Activated CD4-positive, alpha-beta memory T cell treated with anti-CD3 and anti-CD28 coated beads for 36 hours (primary cell): ENCODE data around the gene PLPPR1. TPM values are rescaled to one million over a fixed set of nuclear protein-coding genes. Genes with fewer than 3 reads are reported as not detected.
"Not testable (repeated sequence)": the region's sequence is repeated elsewhere in the genome, so short reads cannot be mapped to it uniquely, and the experiment has no call there.

Source experiments
- CTCF ChIA-PET: fragments of 350-600 bp; sonication (Branson Sonifier 250); formaldehyde crosslinking; loops from one replicate; lab custom pipeline; 2021; ENCODE audit warnings: antibody characterized with exemption, inconsistent platforms; lab: Charles Lee
- POLR2A ChIA-PET: fragments of 350-600 bp; sonication (Branson Sonifier 250); formaldehyde crosslinking; loops from one replicate; lab custom pipeline; 2021; ENCODE audit warnings: antibody characterized with exemption; lab: Charles Lee
- DNase-seq: peaks from one replicate; pipeline ENCODE4 v3.0.0-alpha.2; 2020
- H3K27ac Mint-ChIP-seq: one replicate; pipeline ENCODE4 v1.8.0; 2021; ENCODE audit warnings: mixed read lengths
- H3K27me3 Mint-ChIP-seq: one replicate; pipeline ENCODE4 v1.8.0; 2021; ENCODE audit warnings: mixed read lengths
- H3K36me3 Mint-ChIP-seq: one replicate; pipeline ENCODE4 v1.8.0; 2021; ENCODE audit warnings: mixed read lengths
- H3K4me1 Mint-ChIP-seq: one replicate; pipeline ENCODE4 v1.8.0; 2021; ENCODE audit warnings: low read depth, mixed read lengths
- H3K4me3 Mint-ChIP-seq: one replicate; pipeline ENCODE4 v1.8.0; 2021; ENCODE audit warnings: mild to moderate bottlenecking, mixed read lengths
- H3K9me3 Mint-ChIP-seq: one replicate; pipeline ENCODE4 v1.8.0; 2021; ENCODE audit warnings: mixed read lengths
- intact Hi-C: fragments of 100-400 bp; cut with micrococcal nuclease; formaldehyde crosslinking; loops from one replicate; pipeline ENCODE4 v1.15.1; 2023
- total RNA-seq, 2 experiments: library from RNA; stranded (reverse); gene quantifications; one replicate each; pipeline ENCODE4 v1.2.3, GENCODE V29; 2021

The PLPPR1 gene
- total RNA-seq, 2 experiments from 2014 or later = not detected

GRCh38 chr9:101324245-101324804, 295.8 kb downstream of the PLPPR1 start:
- Mint-ChIP-seq H3K27ac (no peak overlapping the region), H3K4me3 (no peak overlapping the region), H3K27me3 (peaks cover 10% of the 10 kb centered on the region), H3K9me3 (peaks cover 7% of the 10 kb centered on the region), H3K4me1 (no peaks in the 10 kb centered on the region), H3K36me3 (no peaks in the 10 kb centered on the region)
- ChIA-PET POLR2A (no interaction called here), CTCF (interaction anchor here (1.6 kb wide), 1 partner anchor 13 kb away, joined by 4 read pairs; no protein-coding TSS in a partner anchor)
- intact Hi-C loops = no loop called here
- DNase-seq = no peak

GRCh38 chr9:101325053-101325452, 296.5 kb downstream of the PLPPR1 start:
- H3K27ac Mint-ChIP-seq = no peak overlapping the region
- H3K27me3 Mint-ChIP-seq = peaks cover 8% of the 10 kb centered on the region
- DNase-seq = no peak
- H3K9me3 Mint-ChIP-seq = peaks cover 7% of the 10 kb centered on the region
- POLR2A ChIA-PET = no interaction called here
- H3K4me1 Mint-ChIP-seq = no peaks in the 10 kb centered on the region
- intact Hi-C loops = no loop called here
- no peak overlapping the region for H3K4me3 Mint-ChIP-seq
- CTCF ChIA-PET = interaction anchor here (1.3 to 1.6 kb wide), 2 partner anchors 13 kb away, joined by 4 to 8 read pairs; no protein-coding TSS in a partner anchor
- H3K36me3 Mint-ChIP-seq = no peaks in the 10 kb centered on the region

- ChIA-PET POLR2A (no interaction called here), CTCF (interaction anchor here (1.3 kb wide), 1 partner anchor 14 kb away, joined by 8 read pairs; no protein-coding TSS in a partner anchor)
- H3K9me3 Mint-ChIP-seq = peaks cover 7% of the 10 kb centered on the region
- intact Hi-C loops = no loop called here
- peaks cover 8% of the 10 kb centered on the region for H3K27me3 Mint-ChIP-seq
- no peak for DNase-seq
- H3K36me3 Mint-ChIP-seq = no peaks in the 10 kb centered on the region
- H3K4me1 Mint-ChIP-seq = no peaks in the 10 kb centered on the region
- H3K4me3 Mint-ChIP-seq = no peak overlapping the region
- H3K27ac Mint-ChIP-seq = no peak overlapping the region
Measured at GRCh38 chr9:101326035-101326434, 297.5 kb downstream of the PLPPR1 start.

DNA sequence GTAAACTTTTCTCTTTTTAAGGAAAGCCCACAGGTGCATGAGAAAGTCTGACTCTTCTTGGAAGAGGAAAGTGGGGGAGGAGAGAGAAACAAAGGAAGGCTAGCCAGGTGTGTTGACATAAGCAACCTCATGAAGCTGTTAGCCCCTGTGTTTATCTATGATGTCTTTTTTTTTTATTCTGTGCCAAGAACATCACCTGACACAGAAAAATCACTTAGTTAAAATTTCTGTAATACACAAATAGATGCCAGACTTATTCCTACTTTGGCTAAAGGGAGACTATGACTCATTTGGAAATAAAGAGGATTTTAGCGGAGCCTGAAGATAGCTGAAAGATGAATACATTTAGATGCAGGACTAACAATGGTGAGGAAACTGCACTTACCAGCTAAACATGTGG, 298.0 kb downstream of the PLPPR1 start:
- H3K36me3 Mint-ChIP-seq = no peaks in the 10 kb centered on the region
- no peak for DNase-seq
- H3K4me3 Mint-ChIP-seq = no peak overlapping the region
- CTCF ChIA-PET = interaction anchor here (1.3 kb wide), 1 partner anchor 15 kb away, joined by 8 read pairs; no protein-coding TSS in a partner anchor
- H3K9me3 Mint-ChIP-seq = peaks cover 7% of the 10 kb centered on the region
- intact Hi-C loops = no loop called here
- H3K27ac Mint-ChIP-seq = no peak overlapping the region
- H3K27me3 Mint-ChIP-seq = peaks cover 8% of the 10 kb centered on the region
- POLR2A ChIA-PET = no interaction called here
- no peaks in the 10 kb centered on the region for H3K4me1 Mint-ChIP-seq

- H3K9me3 Mint-ChIP-seq, H3K27ac Mint-ChIP-seq, intact Hi-C loops, POLR2A ChIA-PET, H3K36me3 Mint-ChIP-seq, CTCF ChIA-PET, H3K4me1 Mint-ChIP-seq, H3K27me3 Mint-ChIP-seq, H3K4me3 Mint-ChIP-seq, DNase-seq: not testable (repeated sequence)
Measured at GRCh38 chr9:101327422-101327909, 298.9 kb downstream of the PLPPR1 start.

DNA sequence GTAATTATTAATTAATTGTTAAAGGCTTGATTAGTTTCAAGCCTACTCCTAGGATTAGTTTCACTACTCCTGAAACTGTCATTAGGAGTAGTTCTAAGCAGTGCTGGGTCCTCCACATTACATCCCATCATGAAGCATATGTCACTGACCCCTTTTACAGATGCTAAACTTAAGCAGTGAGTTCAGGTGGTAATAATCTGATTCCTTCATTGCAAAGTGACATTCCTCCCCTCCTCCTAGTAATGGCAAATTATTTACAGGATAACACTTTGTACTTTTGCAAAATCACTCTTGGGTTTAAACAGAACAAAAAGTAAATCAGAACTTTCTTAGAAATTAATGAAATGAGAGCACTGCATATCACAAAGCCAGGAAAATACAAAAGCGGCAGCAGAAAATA, 303.8 kb downstream of the PLPPR1 start:
- H3K36me3 Mint-ChIP-seq = no peaks in the 10 kb centered on the region
- ChIA-PET POLR2A (no interaction called here), CTCF (no interaction called here)
- H3K9me3 Mint-ChIP-seq = peaks cover 5% of the 10 kb centered on the region
- H3K27me3 Mint-ChIP-seq = peaks cover 7% of the 10 kb centered on the region
- intact Hi-C loops = no loop called here
- no peak overlapping the region for H3K4me3 Mint-ChIP-seq
- no peaks in the 10 kb centered on the region for H3K4me1 Mint-ChIP-seq
- DNase-seq = no peak
- H3K27ac Mint-ChIP-seq = no peak overlapping the region

GRCh38 chr9:101333490-101333889, 305.0 kb downstream of the PLPPR1 start:
- Mint-ChIP-seq H3K4me1 (no peaks in the 10 kb centered on the region), H3K9me3 (no peaks in the 10 kb centered on the region), H3K27ac (no peak overlapping the region), H3K36me3 (no peaks in the 10 kb centered on the region), H3K27me3 (peaks cover 7% of the 10 kb centered on the region), H3K4me3 (no peak overlapping the region)
- POLR2A ChIA-PET = no interaction called here
- intact Hi-C loops = no loop called here
- CTCF ChIA-PET = interaction anchor here (2.1 kb wide), 1 partner anchor 21 kb away, joined by 7 read pairs; no protein-coding TSS in a partner anchor
- DNase-seq = no peak

DNA sequence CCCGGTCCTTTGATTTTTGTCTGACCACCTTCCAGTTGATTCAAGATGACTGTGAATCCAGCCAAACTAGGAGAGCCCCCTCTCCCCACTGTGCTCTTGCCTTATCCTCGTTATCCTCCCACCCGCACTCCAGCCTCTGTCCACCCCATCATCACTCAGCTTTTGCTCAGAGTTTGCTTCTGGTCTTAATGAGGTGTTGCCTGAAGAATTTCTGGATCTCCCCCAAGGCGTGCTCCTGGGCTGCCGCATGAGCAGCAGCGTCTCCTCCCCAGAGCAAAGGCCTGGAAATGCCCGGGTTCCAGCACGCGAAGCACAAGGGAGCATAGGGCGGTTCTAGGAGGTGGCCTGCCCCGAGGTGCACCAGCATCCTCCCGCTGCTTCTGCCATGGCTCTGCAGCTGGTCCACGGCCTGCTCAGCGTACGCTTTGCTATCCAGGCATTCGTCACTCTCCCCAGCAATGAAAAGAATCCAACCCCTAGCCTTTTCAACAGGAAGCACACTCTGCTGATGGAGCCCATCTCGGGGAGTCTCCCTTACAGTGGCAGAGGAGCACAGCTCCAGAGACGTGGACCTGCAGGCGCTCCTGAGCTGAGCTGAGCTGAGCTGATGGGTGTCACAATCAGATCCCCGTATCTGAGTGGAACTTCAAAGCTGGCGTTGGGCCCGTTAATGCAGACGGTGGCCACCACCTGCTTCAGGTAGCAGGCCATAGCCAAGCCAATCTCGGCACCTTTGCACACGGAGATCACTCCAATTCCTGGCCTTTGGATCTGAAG, 305.6 kb downstream of the PLPPR1 start:
- CTCF ChIA-PET = interaction anchor here (2.1 kb wide), 1 partner anchor 22 kb away, joined by 7 read pairs; no protein-coding TSS in a partner anchor
- POLR2A ChIA-PET = no interaction called here

GRCh38 chr9:101336091-101336490, 307.6 kb downstream of the PLPPR1 start:
- H3K4me1 Mint-ChIP-seq = no peaks in the 10 kb centered on the region
- intact Hi-C loops = no loop called here
- no peaks in the 10 kb centered on the region for H3K36me3 Mint-ChIP-seq
- H3K27ac Mint-ChIP-seq = no peak overlapping the region
- H3K4me3 Mint-ChIP-seq = no peak overlapping the region
- H3K27me3 Mint-ChIP-seq = peaks cover 5% of the 10 kb centered on the region
- CTCF ChIA-PET = interaction anchor here (0.7 kb wide), 1 partner anchor 21 kb away, joined by 3 read pairs; no protein-coding TSS in a partner anchor
- H3K9me3 Mint-ChIP-seq = no peaks in the 10 kb centered on the region
- no peak for DNase-seq
- POLR2A ChIA-PET = no interaction called here

More for the DNA sequence above, 305.6 kb downstream of the PLPPR1 start:
- no peaks in the 10 kb centered on the region for H3K9me3 Mint-ChIP-seq
- peaks cover 7% of the 10 kb centered on the region for H3K27me3 Mint-ChIP-seq
- intact Hi-C loops = no loop called here
- H3K4me3 Mint-ChIP-seq = no peak overlapping the region
- no peak overlapping the region for H3K27ac Mint-ChIP-seq
- H3K36me3 Mint-ChIP-seq = no peaks in the 10 kb centered on the region
- no peak for DNase-seq
- H3K4me1 Mint-ChIP-seq = no peaks in the 10 kb centered on the region

- no peaks in the 10 kb centered on the region for H3K9me3 Mint-ChIP-seq
- ChIA-PET POLR2A (no interaction called here), CTCF (no interaction called here)
- H3K4me3 Mint-ChIP-seq = no peak overlapping the region
- DNase-seq = no peak
- H3K36me3 Mint-ChIP-seq = no peaks in the 10 kb centered on the region
- H3K4me1 Mint-ChIP-seq = no peaks in the 10 kb centered on the region
- H3K27me3 Mint-ChIP-seq = peaks cover 7% of the 10 kb centered on the region
- no peak overlapping the region for H3K27ac Mint-ChIP-seq
- intact Hi-C loops = no loop called here
Measured at GRCh38 chr9:101337237-101337636, 308.7 kb downstream of the PLPPR1 start.

- Mint-ChIP-seq H3K9me3 (no peaks in the 10 kb centered on the region), H3K27ac (no peak overlapping the region), H3K4me3 (no peak overlapping the region), H3K36me3 (no peaks in the 10 kb centered on the region), H3K4me1 (no peaks in the 10 kb centered on the region), H3K27me3 (peaks cover 13% of the 10 kb centered on the region)
- intact Hi-C loops = no loop called here
- ChIA-PET CTCF (no interaction called here), POLR2A (interaction anchor here (1.0 kb wide), 1 partner anchor 12 kb away, joined by 3 read pairs; no protein-coding TSS in a partner anchor)
- no peak for DNase-seq
Measured at GRCh38 chr9:101341958-101342357, 313.4 kb downstream of the PLPPR1 start.

GRCh38 chr9:101342595-101342994, 314.1 kb downstream of the PLPPR1 start:
- intact Hi-C loops = no loop called here
- Mint-ChIP-seq H3K27ac (no peak overlapping the region), H3K36me3 (no peaks in the 10 kb centered on the region), H3K4me1 (no peaks in the 10 kb centered on the region), H3K4me3 (no peak overlapping the region), H3K27me3 (peaks cover 10% of the 10 kb centered on the region), H3K9me3 (no peaks in the 10 kb centered on the region)
- ChIA-PET POLR2A (no interaction called here), CTCF (no interaction called here)
- DNase-seq = no peak
